Measurements from ENCODE around the gene SAP30. TPM values are rescaled to one million over a fixed set of nuclear protein-coding genes. Genes with fewer than 3 reads are reported as not detected.
A peak's percentile ranks its signal among the peaks of the same experiment; 100 is the strongest.

Gene SAP30
- total RNA-seq, 4 donors from 2014 or later = 10.9 to 18.4 (median 16.0) TPM

- H3K36me3 ChIP-seq = peaks cover 37% of the 10 kb centered on the region
- no peaks in the 10 kb centered on the region for H3K9me3 ChIP-seq
- no peak overlapping the region for H3K27ac ChIP-seq
- peak overlapping the region; percentile 98 for H3K4me3 ChIP-seq
- TF ChIP-seq EP300 (IDR thresholded peaks at IDR 0.05) (no peak), POLR2A (IDR thresholded peaks at IDR 0.05) (no peak), POLR2AphosphoS5 (IDR thresholded peaks at IDR 0.05) (no peak)
- TF ChIP-seq, protein P1, sequence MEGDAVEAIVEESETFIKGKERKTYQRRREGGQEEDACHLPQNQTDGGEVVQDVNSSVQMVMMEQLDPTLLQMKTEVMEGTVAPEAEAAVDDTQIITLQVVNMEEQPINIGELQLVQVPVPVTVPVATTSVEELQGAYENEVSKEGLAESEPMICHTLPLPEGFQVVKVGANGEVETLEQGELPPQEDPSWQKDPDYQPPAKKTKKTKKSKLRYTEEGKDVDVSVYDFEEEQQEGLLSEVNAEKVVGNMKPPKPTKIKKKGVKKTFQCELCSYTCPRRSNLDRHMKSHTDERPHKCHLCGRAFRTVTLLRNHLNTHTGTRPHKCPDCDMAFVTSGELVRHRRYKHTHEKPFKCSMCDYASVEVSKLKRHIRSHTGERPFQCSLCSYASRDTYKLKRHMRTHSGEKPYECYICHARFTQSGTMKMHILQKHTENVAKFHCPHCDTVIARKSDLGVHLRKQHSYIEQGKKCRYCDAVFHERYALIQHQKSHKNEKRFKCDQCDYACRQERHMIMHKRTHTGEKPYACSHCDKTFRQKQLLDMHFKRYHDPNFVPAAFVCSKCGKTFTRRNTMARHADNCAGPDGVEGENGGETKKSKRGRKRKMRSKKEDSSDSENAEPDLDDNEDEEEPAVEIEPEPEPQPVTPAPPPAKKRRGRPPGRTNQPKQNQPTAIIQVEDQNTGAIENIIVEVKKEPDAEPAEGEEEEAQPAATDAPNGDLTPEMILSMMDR (IDR thresholded peaks at IDR 0.05) = no peak
- WGBS = 40% methylated on average over 6 of the region's 6 CpGs
- no peak for DNase-seq (ENCODE audit: low spot score in 2 of 2)
- H3K4me1 ChIP-seq = peaks cover 28% of the 10 kb centered on the region
- no peaks in the 10 kb centered on the region for H3K27me3 ChIP-seq
Measured at GRCh38 chr4:173332021-173332487, 38.7 kb upstream of the SAP30 start.

DNA sequence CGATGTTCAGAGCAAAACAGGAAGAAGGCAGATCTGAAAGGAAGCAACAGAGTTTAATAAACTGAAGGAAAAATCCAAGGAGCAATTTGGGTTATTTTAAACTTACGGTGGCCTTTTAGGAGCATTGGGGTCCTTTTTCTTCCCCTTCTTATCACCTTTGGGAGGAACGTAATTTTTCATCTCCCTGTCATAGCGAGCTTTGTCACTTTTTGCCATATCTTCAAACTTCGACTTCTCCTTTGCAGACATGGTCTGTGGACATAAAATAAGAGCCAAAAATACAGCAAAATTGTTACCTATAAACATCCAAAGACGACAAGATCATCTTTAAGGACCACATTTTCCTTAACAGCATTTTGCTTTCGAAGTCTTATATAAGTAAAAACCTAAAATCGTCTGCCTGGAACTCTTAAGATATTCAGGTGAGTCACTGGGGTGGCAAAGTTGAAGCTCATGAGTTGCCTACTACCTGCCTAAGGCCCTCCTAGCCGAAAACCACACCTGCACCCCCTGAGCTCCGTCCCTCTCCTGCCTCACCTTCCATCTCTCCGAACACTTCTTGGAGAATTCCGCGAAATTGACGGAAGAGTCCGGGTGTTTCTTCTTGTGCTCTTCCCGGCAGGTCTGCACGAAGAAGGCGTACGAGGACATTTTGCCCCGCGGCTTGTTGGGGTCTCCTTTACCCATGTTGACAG lies 37.6 kb upstream of the SAP30 start:
- Histone ChIP-seq H3K4me1 (peaks cover 28% of the 10 kb centered on the region), H3K27ac (peak overlapping the region; percentile 99), H3K4me3 (peak overlapping the region; percentile 98), H3K9me3 (no peaks in the 10 kb centered on the region), H3K27me3 (no peaks in the 10 kb centered on the region), H3K36me3 (peaks cover 30% of the 10 kb centered on the region)
- no peak for DNase-seq (ENCODE audit: low spot score in 2 of 2)
- WGBS = 6% methylated on average over 21 of the region's 21 CpGs
- TF ChIP-seq POLR2AphosphoS5 (IDR thresholded peaks at IDR 0.05) (no peak), EP300 (IDR thresholded peaks at IDR 0.05) (no peak), POLR2A (IDR thresholded peaks at IDR 0.05) (no peak)
- TF ChIP-seq, protein P1 (IDR thresholded peaks at IDR 0.05) = no peak

GRCh38 chr4:173333658-173334084 lies 37.1 kb upstream of the SAP30 start:
- Histone ChIP-seq H3K4me1 (peaks cover 28% of the 10 kb centered on the region), H3K4me3 (peak overlapping the region; percentile 98), H3K27me3 (no peaks in the 10 kb centered on the region), H3K27ac (peak overlapping the region; percentile 99), H3K9me3 (no peaks in the 10 kb centered on the region), H3K36me3 (peaks cover 24% of the 10 kb centered on the region)
- TF ChIP-seq EP300 (IDR thresholded peaks at IDR 0.05) (no peak), POLR2AphosphoS5 (IDR thresholded peaks at IDR 0.05) (no peak), POLR2A (IDR thresholded peaks at IDR 0.05) (no peak)
- TF ChIP-seq, protein P1 (IDR thresholded peaks at IDR 0.05) = no peak
- 0% methylated on average over 1 of the region's 53 CpGs for WGBS
- peak; percentile 82 to 84 for DNase-seq (ENCODE audit: low spot score in 2 of 2)

DNA sequence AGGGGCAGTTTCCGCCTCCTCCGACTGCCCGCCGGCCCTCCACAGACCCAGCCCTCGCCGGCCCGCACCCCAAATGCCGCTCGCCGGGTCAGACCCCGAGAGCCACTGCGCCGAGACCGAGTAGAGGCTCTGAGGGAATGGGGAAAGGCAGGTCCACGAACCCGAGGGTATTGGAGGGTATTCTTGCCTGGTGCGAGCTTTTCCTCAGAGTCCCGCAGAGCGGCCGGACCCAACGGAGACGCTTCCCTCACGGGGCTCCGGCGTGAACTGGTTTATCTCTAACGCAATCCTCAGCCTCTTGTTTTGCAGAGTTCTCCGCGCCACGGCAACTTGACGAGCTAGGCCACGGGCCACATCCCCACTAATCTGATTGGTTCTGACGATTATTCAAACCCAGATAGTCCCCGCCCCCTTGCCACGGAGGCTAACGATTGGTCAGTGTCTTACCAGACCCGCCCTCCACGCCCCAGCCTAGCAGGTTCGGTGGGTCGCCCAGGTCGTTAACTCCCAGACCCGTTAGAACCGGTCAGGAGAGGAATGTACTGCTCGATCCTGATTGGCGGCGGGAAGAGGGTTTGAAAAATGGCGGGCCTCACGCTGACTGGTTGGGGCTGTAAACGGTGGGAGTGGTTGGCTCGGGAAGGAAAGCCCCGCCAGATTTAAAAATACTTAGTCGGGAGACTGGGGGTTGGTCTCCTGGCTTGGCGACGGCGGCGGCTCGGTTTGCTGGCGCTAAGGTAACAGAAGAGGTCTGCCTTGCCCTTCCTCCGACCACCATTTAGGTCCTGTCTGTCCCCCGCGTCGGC lies 36.5 kb upstream of the SAP30 start, which contains the start of gene HMGB2:
Gene HMGB2 (minus strand): TSS at position 274 of the 806 bp plus-strand sequence. CDS start 709 bp downstream, outside the sequence.
- WGBS = 0% methylated on average over 37 of the region's 61 CpGs
- Histone ChIP-seq H3K9me3 (no peaks in the 10 kb centered on the region), H3K27me3 (no peaks in the 10 kb centered on the region), H3K27ac (peak within 1 kb of the TSS; percentile 99), H3K4me1 (peaks cover 28% of the 10 kb centered on the region), H3K4me3 (peak within 1 kb of the TSS; percentile 98), H3K36me3 (peaks cover 18% of the 10 kb centered on the region)
- DNase-seq (ENCODE audit: low spot score in 2 of 2) = peak; percentile 100
- TF ChIP-seq POLR2A (IDR thresholded peaks at IDR 0.05) = peak; percentile 91 to 97
- TF ChIP-seq EP300 (IDR thresholded peaks at IDR 0.05) = no peak
- TF ChIP-seq POLR2AphosphoS5 (IDR thresholded peaks at IDR 0.05) = peak; percentile 32 to 96 (median 92)

DNA sequence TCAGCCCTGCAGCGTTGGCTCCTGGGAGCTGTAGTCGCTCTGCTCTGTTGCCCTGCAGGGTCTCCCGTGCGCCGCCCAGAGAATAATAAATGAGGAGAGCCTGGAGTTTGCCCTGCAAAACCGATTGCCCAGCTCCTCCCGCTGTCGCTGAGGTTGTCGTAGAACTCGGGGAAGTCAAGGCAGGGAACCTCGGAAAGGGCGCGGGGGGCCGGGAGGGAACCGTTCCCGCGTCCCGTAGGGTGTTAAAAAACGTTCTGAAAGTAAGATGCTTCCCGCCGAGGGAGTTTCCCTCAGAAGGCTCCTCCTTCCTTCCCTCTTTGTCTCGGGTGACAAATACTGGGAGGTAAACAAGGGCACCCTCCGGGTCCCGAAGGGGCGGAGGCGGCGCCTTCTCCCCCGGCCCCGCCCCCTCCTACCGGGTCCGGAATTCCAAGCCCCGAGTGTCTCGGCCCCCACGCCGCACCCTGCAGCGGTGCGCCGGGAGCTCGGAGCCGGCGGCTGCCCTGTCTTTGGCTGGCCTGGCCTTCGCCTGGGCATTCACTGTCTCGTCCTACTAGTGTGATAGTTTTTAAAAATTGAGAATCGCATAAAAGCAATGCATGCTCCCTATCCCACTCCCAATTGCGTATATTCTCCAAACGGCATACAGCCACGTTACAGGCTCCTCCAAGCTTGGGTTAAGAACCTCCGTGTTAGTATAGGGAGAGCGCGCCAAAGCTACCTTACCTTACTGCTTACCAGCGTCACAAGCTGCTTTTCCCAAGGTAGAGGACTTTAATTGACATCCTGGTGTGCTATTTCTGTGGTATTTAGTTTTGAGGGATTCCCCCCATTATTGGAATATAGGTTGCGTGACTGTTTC lies 35.6 kb upstream of the SAP30 start:
- peaks cover 16% of the 10 kb centered on the region for H3K36me3 ChIP-seq
- peak overlapping the region; percentile 99 for H3K27ac ChIP-seq
- no peaks in the 10 kb centered on the region for H3K27me3 ChIP-seq
- peak in 1 of 2 donors; percentile 75 for DNase-seq (ENCODE audit: low spot score in 2 of 2)
- H3K4me1 ChIP-seq = peaks cover 28% of the 10 kb centered on the region
- 3% methylated on average over 20 of the region's 52 CpGs for WGBS
- H3K9me3 ChIP-seq = no peaks in the 10 kb centered on the region
- H3K4me3 ChIP-seq = peak overlapping the region; percentile 98
- TF ChIP-seq POLR2A (IDR thresholded peaks at IDR 0.05) (no peak), POLR2AphosphoS5 (IDR thresholded peaks at IDR 0.05) (no peak), EP300 (IDR thresholded peaks at IDR 0.05) (no peak)
- TF ChIP-seq, protein P1 (IDR thresholded peaks at IDR 0.05) = no peak
